Lower leg skin (tissue), 3 donors: ENCODE measurements around the gene CKMT2.

ENCODE experiments used
- CTCF ChIP-seq, 3 donors: fragments of 450-650 bp; IDR thresholded peaks; one replicate each; pipeline ENCODE4 v1.5.1; 2016; ENCODE audit warnings: antibody characterized with exemption in 3 of 3, mild to moderate bottlenecking in 3 of 3, moderate library complexity in 2 of 3
- POLR2A ChIP-seq, 2 donors: fragments of 450-650 bp; IDR thresholded peaks; one replicate each; pipeline ENCODE4 v1.6.1; 2016 to 2017; ENCODE audit warnings: antibody characterized with exemption in 2 of 2, mild to moderate bottlenecking in 1 of 2, moderate library complexity in 1 of 2

- no peak for TF ChIP-seq CTCF (IDR thresholded peaks at IDR 0.05)
- no peak for TF ChIP-seq POLR2A (IDR thresholded peaks at IDR 0.05)
Observed at GRCh38 chr5:81188962-81189361, 44.2 kb upstream of the CKMT2 start.
